ENCODE results near the gene GPRC5A.
"Not testable (repeated sequence)": the region's sequence is repeated elsewhere in the genome, so short reads cannot be mapped to it uniquely, and the experiment has no call there.

DNA sequence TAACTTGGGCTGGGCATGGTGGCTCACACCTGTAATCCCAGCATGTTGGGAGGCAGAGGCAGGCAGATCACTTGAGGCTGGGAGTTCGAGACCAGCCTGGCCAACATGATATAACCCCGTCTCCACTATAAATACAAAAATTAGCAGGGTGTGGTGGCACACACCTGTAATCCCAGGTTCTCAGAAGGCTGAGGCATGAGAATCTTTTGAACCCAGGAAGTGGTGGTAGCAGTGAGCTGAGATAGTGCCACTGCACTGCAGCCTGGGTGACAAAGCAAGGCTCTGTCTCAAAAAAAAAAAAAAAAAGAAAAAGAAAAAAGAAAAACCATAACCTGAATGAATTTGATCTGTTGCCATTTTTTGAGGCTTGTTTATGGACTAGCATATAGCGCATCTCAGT lies 44.6 kb upstream of the GPRC5A start:
- TF ChIP-seq, protein P1, sequence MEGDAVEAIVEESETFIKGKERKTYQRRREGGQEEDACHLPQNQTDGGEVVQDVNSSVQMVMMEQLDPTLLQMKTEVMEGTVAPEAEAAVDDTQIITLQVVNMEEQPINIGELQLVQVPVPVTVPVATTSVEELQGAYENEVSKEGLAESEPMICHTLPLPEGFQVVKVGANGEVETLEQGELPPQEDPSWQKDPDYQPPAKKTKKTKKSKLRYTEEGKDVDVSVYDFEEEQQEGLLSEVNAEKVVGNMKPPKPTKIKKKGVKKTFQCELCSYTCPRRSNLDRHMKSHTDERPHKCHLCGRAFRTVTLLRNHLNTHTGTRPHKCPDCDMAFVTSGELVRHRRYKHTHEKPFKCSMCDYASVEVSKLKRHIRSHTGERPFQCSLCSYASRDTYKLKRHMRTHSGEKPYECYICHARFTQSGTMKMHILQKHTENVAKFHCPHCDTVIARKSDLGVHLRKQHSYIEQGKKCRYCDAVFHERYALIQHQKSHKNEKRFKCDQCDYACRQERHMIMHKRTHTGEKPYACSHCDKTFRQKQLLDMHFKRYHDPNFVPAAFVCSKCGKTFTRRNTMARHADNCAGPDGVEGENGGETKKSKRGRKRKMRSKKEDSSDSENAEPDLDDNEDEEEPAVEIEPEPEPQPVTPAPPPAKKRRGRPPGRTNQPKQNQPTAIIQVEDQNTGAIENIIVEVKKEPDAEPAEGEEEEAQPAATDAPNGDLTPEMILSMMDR (conservative IDR thresholded peaks at IDR 0.05; ENCODE audit: low read depth, low read length): not testable (repeated sequence)
- not testable (repeated sequence) for TF ChIP-seq SMC3 (IDR thresholded peaks at IDR 0.05; ENCODE audit: low read depth, low read length); POLR2A (IDR thresholded peaks at IDR 0.05; ENCODE audit: low read depth, low read length); RFX5 (IDR thresholded peaks at IDR 0.05; ENCODE audit: low read depth, low read length); NFE2L2 (IDR thresholded peaks at IDR 0.05; ENCODE audit: low read depth, low read length); MXI1 (IDR thresholded peaks at IDR 0.05; ENCODE audit: borderline replicate concordance, low read depth, low read length); MAZ (IDR thresholded peaks at IDR 0.05; ENCODE audit: borderline replicate concordance, low read depth, low read length); RAD21 (IDR thresholded peaks at IDR 0.05; ENCODE audit: low read length); BHLHE40 (IDR thresholded peaks at IDR 0.05; ENCODE audit: low read depth, low read length)
- TF ChIP-seq, protein P2, sequence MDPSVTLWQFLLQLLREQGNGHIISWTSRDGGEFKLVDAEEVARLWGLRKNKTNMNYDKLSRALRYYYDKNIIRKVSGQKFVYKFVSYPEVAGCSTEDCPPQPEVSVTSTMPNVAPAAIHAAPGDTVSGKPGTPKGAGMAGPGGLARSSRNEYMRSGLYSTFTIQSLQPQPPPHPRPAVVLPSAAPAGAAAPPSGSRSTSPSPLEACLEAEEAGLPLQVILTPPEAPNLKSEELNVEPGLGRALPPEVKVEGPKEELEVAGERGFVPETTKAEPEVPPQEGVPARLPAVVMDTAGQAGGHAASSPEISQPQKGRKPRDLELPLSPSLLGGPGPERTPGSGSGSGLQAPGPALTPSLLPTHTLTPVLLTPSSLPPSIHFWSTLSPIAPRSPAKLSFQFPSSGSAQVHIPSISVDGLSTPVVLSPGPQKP (IDR thresholded peaks at IDR 0.05; ENCODE audit: borderline replicate concordance, low read depth, low read length): not testable (repeated sequence)
